ENCODE data around the gene RXFP3.

RXFP3 gene

DNA sequence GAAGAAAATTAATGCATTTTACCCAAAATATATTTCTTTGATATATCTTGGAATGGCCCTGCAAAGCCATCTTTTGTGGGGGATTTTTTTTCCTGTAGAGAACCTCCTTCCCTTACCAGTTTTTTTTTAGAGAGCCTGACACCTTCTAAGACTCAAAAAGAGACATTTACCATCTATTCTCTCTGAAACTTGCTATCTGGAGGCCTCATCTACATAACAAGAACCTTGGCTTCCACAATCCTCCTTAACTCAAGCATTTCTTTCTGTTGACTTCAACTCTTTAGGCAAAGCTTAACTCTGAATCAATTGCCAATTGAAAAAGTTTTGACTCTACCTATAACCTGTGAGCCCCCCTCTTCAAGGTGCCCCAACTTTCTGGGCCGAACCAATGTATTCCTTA is 42.1 kb downstream of the RXFP3 start:
- DNase-seq (ENCODE audit: low read depth in 2 of 2, low spot score in 1 of 2), result no peak

DNA sequence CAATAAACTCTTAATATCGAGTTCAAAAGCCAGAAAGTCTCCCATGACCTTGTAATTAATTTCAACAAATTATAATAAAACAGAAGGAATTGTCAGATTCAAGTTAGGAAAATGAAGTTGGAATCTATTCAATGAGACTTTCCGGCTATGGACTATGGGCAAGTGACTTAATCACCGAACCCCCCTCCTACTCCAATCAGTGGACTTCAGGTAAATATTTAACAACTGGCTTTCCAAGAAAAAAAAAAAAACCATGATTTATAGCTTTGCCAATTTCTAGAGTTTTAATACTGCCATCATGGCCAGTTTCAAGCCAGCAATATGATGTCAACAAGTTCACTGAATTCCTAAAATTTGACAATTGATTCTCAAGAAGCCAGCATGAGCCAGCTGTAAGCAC is 43.8 kb downstream of the RXFP3 start:
- DNase-seq (ENCODE audit: low read depth in 2 of 2, low spot score in 1 of 2), result no peak

DNA sequence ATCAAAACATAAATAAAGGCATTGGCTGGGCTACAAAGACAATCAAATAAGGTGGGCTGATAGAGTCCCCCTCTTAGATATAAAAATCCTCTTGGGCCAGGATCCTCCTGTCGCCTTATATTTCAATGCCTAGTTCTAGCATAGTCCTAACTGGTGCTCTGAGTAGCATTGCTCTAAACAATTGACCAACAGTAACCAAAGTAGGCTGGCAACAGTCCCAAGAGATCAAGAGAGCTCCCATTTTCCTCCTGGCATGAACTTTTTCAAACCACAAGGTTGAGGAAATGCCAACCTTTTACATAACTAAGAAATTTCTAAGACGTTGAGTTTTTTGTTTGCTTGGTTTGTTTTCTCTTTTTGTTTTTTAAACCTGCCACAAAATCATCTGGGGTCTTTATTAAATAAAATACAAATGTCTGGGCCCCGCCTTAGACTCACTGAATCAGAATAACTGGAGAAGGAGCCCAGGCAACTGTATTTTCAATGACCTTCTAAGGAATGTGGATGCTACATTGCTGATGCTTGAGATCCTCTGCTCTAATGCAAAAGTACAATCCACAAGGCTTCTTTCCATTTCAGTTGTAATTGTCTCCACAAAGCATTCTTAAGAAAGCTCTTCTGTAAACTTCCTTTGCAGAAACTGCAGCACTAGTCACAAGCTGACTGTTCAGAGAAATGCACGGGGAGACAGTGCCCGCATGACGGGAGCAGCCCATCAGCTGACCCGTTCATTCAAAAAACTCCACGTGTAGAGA is 45.4 kb downstream of the RXFP3 start:
- no peak for DNase-seq (ENCODE audit: low read depth in 2 of 2, low spot score in 1 of 2)

DNA sequence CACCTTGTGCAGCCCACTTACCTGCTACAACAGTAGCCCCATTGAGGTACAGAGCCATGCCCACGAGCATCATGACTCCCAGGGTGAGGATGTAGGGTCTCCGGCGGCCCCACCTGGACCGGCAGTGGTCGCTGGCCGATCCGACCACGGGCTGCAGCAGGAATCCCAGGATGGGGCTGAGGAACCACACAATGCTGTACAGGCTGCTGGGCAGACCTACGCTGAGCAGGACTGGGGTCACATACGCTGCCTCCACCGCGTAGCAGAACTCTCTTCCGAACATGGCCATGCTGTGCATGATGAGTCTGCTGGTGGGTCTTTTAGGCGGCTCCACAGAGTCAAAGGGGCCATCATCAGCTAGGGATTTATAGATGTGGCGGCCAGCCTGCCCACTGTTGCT is 48.0 kb downstream of the RXFP3 start:
- DNase-seq (ENCODE audit: low read depth in 2 of 2, low spot score in 1 of 2), result no peak

DNA sequence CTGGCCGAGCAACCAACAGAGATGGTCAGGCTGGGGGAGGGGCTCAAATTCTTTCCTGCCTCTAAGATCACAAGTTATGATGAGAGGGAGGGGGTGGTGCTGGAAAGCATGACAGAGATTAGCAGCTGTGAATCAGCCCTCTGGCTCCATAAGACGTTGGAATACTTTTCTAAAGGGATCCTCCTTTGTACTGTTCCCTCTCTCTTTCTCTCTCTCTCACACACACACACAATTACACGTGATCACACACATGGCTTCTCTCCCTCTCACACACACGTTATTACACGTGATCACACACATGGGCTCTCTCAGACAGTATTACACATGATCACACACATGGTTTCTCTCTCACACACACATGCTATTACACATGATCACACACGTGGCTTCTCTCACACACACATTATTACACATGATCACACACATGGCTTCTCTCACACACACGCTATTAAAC is 48.5 kb downstream of the RXFP3 start, which contains the start of gene SLC45A2:
Gene SLC45A2 (minus strand): TSS at position 23 of the 454 bp plus-strand sequence. CDS start 110 bp downstream, outside the sequence.
- no peak for DNase-seq (ENCODE audit: low read depth in 2 of 2, low spot score in 1 of 2)

DNA sequence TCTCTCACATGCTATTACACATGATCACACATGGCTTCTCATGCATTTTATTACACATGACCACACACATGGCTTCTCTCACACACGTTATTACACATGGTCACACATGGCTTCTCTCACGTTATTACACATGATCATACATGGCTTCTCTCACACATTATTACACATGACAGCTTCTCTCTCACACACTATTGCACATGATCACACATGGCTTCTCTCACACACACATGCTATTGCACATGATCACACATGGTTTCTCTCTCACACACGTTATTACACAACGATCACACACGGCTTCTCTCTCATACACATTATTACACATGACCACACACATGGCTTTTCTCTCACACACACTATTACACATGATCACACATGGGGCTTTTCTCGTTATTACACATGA is 49.3 kb downstream of the RXFP3 start:
- no peak for DNase-seq (ENCODE audit: low read depth in 2 of 2, low spot score in 1 of 2)

Data from stimulated activated CD8-positive, alpha-beta memory T cell treated with anti-CD3 and anti-CD28 coated beads, Interleukin-4, amount 100 ng/mL, for 1 hour (primary cell).